ENCODE measurements around the gene MLLT6. TPM values are rescaled to one million over a fixed set of nuclear protein-coding genes. Genes with fewer than 3 reads are reported as not detected.

MLLT6 gene
- total and polyA plus RNA-seq, 2 of the 13 experiments (the other 11 are each of a cell fraction or from before 2014, with no cell fraction given): 50.7 to 69.5 TPM

GRCh38 chr17:38729886-38730525 lies 24.9 kb downstream of the MLLT6 start, which contains the start of gene CISD3 (continued):
- TF ChIP-seq PBX2 (CRISPR knock-in tag; IDR thresholded peaks at IDR 0.05) (no peak), ZNF556 (CRISPR knock-in tag; IDR thresholded peaks at IDR 0.05; ENCODE audit: borderline replicate concordance) (peak; percentile 21; the same call in 1 of the 2 replicates), PTBP1 (IDR thresholded peaks at IDR 0.05; ENCODE audit: low read depth, low read length, poor library complexity, severe bottlenecking) (no peak), ZMYM4 (CRISPR knock-in tag; IDR thresholded peaks at IDR 0.05) (no peak), HNRNPLL (IDR thresholded peaks at IDR 0.05; ENCODE audit: low read depth, low read length, poor library complexity, severe bottlenecking) (peak; percentile 55), E2F5 (CRISPR knock-in tag; conservative IDR thresholded peaks at IDR 0.05) (peak; percentile 11; the same call in 1 of the 2 replicates), HOXA9 (CRISPR knock-in tag; IDR thresholded peaks at IDR 0.05; ENCODE audit: borderline replicate concordance) (no peak), NCOA1 (CRISPR knock-in tag; IDR thresholded peaks at IDR 0.05) (no peak), ETV6 (CRISPR knock-in tag; conservative IDR thresholded peaks at IDR 0.05) (peak; percentile 77; the same call in 1 of the 2 replicates), SMARCE1 (IDR thresholded peaks at IDR 0.05; ENCODE audit: borderline replicate concordance) (no peak), ZNF335 (CRISPR knock-in tag; IDR thresholded peaks at IDR 0.05) (no peak), MXD1 (CRISPR knock-in tag; IDR thresholded peaks at IDR 0.05) (peak; percentile 85), ZNF713 (CRISPR knock-in tag; IDR thresholded peaks at IDR 0.05) (no peak), U2AF1 (optimal IDR thresholded peaks at IDR 0.05; ENCODE audit: low read depth, low read length) (no peak), SPEN (CRISPR knock-in tag; IDR thresholded peaks at IDR 0.05; ENCODE audit: low read depth) (peak; percentile 86; the same call in 1 of the 2 replicates), ZKSCAN5 (CRISPR knock-in tag; IDR thresholded peaks at IDR 0.05) (no peak), SP2 (CRISPR knock-in tag; IDR thresholded peaks at IDR 0.05) (no peak; the same call in 1 of the 2 replicates), ZNF530 (CRISPR knock-in tag; IDR thresholded peaks at IDR 0.05; ENCODE audit: low read depth) (no peak), ZSCAN20 (CRISPR knock-in tag; IDR thresholded peaks at IDR 0.05; ENCODE audit: borderline replicate concordance) (0 out of 2 replicates have a peak, but pooled peaks have one; percentile 11), KDM2A (CRISPR knock-in tag; IDR thresholded peaks at IDR 0.05; ENCODE audit: borderline replicate concordance, low read depth) (peak; percentile 99), CAMTA2 (CRISPR knock-in tag; IDR thresholded peaks at IDR 0.05; ENCODE audit: borderline replicate concordance) (0 out of 2 replicates have a peak, but pooled peaks have one; percentile 77), EED (CRISPR knock-in tag; IDR thresholded peaks at IDR 0.05) (peak; percentile 62), ISL2 (CRISPR knock-in tag; IDR thresholded peaks at IDR 0.05) (peak; percentile 60), NAIF1 (CRISPR knock-in tag; IDR thresholded peaks at IDR 0.05; ENCODE audit: borderline replicate concordance) (no peak), ZNF136 (CRISPR knock-in tag; IDR thresholded peaks at IDR 0.05; ENCODE audit: low read depth) (no peak), CREM (IDR thresholded peaks at IDR 0.05) (no peak), CREM (CRISPR knock-in tag; IDR thresholded peaks at IDR 0.05) (no peak), CC2D1A (CRISPR knock-in tag; IDR thresholded peaks at IDR 0.05) (no peak), NCOA2 (CRISPR knock-in tag; IDR thresholded peaks at IDR 0.05) (no peak), CREB3 (CRISPR knock-in tag; IDR thresholded peaks at IDR 0.05) (peak; percentile 93; the same call in 1 of the 2 replicates)

All from HepG2 (cell line).